MG63 (cell line): ENCODE results near the gene ASB13. TPM values are rescaled to one million over a fixed set of nuclear protein-coding genes. Genes with fewer than 3 reads are reported as not detected.

Experiments
- DNase-seq: peaks from one replicate; pipeline ENCODE4 v3.0.0-alpha.2; 2020
- H3K27me3 ChIP-seq: fragments of 250-450 bp; sonication (Bioruptor Pico); 2 replicates; pipeline ENCODE4 v1.5.1; 2020; ENCODE audit warnings: mild to moderate bottlenecking, moderate library complexity
- H3K36me3 ChIP-seq: fragments of 250-450 bp; sonication (Bioruptor Pico); 2 replicates; pipeline ENCODE4 v1.5.1; 2020; ENCODE audit warnings: mild to moderate bottlenecking, moderate library complexity
- H3K4me3 ChIP-seq: fragments of 250-450 bp; sonication (Bioruptor Pico); 2 replicates; pipeline ENCODE4 v1.5.1; 2020; ENCODE audit warnings: mild to moderate bottlenecking, moderate library complexity
- H3K9me3 ChIP-seq: fragments of 250-450 bp; sonication (Bioruptor Pico); 2 replicates; pipeline ENCODE4 v1.5.1; 2020; ENCODE audit warnings: mild to moderate bottlenecking, moderate library complexity
- total RNA-seq: library from RNA; depleted of rRNA; stranded (reverse); fragments of >200 nt; shearing (Covaris generic); gene quantifications from 2 replicates; pipeline ENCODE4 v1.2.3, GENCODE V29; 2014; ENCODE audit warnings: low replicate concordance

Gene ASB13
- total RNA-seq, 1 experiment from 2014 or later, result 0.92 TPM

DNA sequence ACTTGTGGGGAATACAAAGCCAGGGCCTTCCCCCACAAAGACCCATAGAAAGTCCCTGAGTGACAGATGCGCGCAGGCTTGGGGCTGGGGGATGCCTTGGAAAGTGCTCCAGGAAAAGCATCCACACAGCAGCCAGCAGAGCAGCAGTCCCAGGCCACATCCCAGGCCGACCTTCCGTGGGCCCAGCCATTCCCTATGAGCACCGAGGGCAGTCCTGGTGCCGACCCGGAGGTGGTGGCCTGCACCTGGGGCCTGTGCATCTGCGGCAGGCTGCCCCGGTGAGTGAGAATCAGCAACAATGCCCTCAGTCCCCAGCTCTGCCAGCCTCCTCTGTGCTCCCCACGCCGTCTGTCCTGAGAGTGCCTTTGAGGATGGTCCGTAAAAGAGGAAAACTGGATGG is 26.4 kb downstream of the ASB13 start:
- Histone ChIP-seq H3K36me3 (no peaks in the 10 kb centered on the region), H3K27me3 (no peaks in the 10 kb centered on the region)
- DNase-seq, result no peak

DNA sequence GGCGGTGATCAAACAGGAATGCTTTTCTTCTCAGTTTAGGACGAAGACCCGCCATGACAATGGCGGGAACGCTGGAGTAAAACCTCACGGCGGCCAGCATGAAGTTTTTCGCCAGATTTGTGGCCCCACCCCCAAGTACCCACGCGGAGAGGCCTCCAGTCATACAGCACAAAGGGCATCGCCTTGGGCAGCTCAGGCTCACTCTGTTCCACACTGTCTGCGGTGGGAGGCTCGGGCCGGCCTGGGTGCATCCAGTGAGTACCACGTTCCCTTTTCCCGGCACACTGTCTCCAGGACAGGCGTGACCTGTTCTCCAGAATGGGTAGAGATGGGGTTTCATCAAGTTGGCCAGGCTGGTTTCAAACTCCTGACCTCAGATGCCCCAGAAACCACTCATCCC is 27.3 kb downstream of the ASB13 start:
- Histone ChIP-seq H3K27me3 (no peaks in the 10 kb centered on the region), H3K9me3 (no peaks in the 10 kb centered on the region), H3K4me3 (no peak overlapping the region), H3K36me3 (no peaks in the 10 kb centered on the region)
- DNase-seq, result no peak

More for the DNA sequence above, 26.4 kb downstream of the ASB13 start:
- Histone ChIP-seq H3K4me3 (no peak overlapping the region), H3K9me3 (no peaks in the 10 kb centered on the region)

DNA sequence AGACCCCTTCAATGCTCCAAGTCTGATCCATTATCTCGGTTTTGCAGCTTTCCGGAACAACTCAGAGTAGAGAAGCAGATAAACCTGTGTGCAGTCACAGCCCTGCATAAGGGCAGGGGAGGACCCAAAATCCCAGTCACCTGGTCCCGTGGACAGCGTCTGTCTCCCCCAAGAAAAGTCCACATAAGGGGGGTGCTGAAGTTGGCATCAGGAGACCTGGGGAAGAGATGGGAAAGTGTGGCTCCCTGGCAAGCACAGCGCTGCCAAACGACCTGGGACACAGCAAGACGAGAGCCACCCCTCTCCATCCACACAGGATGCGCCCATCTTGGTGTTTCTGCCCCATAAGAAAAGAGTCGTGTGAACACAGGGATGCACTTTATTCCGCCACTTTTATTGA is 27.9 kb downstream of the ASB13 start:
- Histone ChIP-seq H3K4me3 (no peak overlapping the region), H3K9me3 (no peaks in the 10 kb centered on the region), H3K36me3 (no peaks in the 10 kb centered on the region), H3K27me3 (no peaks in the 10 kb centered on the region)
- DNase-seq, result no peak

DNA sequence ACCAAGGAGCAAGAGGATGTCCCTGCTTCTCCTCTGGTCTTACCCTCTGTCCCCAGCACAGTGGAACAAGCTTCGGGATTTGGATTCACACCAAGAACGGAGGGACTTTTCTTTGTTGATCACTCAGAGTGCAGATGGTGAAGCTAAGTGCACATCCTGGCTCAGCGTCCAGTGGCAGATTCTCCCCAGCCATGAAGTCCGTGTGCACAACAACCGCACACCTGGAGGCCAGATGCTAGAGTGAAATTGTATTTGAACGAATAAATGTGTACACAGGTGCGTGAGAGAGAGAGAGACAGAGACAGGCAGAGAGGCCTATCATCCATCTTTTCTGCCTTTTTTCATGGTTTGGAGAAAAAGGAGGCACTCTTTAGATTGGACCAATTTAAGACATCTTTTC is 31.5 kb downstream of the ASB13 start:
- no peaks in the 10 kb centered on the region for H3K27me3 ChIP-seq
- no peaks in the 10 kb centered on the region for H3K9me3 ChIP-seq
- no peak overlapping the region for H3K4me3 ChIP-seq
- no peak for DNase-seq
- H3K36me3 ChIP-seq, result no peaks in the 10 kb centered on the region

DNA sequence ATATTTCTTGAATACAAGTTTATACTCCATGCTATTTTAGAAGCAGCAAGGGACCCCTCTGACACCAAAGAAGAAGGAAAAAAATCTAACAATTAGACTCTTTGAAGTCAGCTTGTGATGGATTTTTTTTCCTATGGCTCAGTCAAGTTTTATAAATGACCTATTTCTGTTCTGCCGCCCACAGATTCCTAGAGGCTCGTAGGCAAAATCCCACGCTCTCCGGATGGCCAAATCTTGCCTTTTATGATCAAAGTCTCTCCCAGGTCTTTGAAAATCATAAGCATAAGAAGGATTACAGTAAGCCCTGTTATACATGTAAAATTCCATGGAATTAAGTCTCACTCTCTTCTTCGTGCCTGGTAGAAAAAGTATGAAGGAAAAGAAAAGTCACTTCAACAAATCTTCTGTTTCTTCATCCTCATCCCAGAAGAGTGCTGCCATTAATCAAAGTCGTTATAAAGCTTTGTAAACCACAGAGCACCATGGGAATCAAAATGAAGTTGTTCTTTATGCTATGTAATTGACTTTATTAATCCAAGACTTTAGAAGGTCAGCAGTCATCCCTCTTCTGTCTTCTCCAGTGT is 33.1 kb downstream of the ASB13 start:
- DNase-seq, result no peak
- Histone ChIP-seq H3K9me3 (no peaks in the 10 kb centered on the region; the same call in 1 of the 2 replicates), H3K4me3 (no peak overlapping the region), H3K27me3 (no peaks in the 10 kb centered on the region), H3K36me3 (no peaks in the 10 kb centered on the region)

DNA sequence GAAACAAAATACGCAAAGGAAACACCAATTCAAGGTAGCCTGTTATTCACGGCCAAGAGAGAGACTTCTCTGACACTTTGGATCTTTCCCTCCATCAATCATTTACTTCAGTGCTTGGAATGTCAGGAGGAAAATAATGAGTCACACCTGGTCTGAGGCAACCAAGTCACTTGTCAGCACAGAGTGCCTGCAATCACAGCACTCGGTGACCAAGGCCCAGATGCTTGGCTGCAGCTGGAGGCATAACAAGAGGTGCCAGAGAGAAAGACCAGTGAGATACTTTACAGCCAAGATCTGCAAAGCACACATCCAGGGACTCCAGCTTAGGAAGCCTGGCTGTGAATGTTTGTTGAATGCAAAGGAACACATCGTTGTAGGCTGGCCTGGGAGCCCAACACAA is 33.9 kb downstream of the ASB13 start:
- H3K4me3 ChIP-seq, result no peak overlapping the region
- no peaks in the 10 kb centered on the region for H3K27me3 ChIP-seq
- no peaks in the 10 kb centered on the region; the same call in 1 of the 2 replicates for H3K9me3 ChIP-seq
- no peak for DNase-seq
- no peaks in the 10 kb centered on the region for H3K36me3 ChIP-seq

DNA sequence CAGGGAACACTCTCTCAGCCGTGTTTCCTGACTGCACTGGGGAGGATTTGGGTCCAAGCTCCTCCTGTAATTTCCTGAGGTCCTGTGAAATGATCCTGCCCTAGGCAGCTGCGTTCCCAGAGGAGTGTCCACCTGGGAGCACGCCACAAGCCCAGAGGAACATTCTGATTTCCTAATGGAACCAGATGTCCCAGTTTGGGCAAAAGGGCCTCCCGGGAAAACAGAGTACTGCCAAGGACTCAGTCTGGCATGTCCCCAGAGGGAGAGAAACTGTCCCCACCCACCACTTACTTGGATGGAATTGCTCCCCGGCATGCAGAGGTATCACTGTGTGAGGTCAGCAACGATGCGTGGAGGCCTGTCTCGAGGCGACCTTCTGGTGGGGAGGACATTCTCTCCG is 34.5 kb downstream of the ASB13 start:
- Histone ChIP-seq H3K27me3 (no peaks in the 10 kb centered on the region), H3K4me3 (no peak overlapping the region), H3K36me3 (no peaks in the 10 kb centered on the region), H3K9me3 (no peaks in the 10 kb centered on the region; the same call in 1 of the 2 replicates)
- DNase-seq, result no peak

DNA sequence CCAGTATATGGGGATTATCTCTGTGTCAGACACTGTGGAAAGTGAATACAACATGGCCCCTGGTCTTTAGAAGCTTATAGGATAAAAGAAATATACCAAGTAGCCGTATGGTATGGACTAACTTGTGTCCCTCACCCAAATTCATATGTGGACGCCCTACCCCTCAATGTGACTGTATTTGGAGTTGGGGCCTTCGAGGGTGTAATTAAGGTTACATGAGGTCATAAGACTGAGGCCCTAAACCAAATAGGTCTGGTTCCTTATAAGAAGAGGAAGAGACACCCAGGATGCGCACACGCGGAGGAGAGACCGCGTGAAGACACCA is 36.3 kb downstream of the ASB13 start:
- Histone ChIP-seq H3K9me3 (no peaks in the 10 kb centered on the region; the same call in 1 of the 2 replicates), H3K36me3 (no peaks in the 10 kb centered on the region), H3K27me3 (no peaks in the 10 kb centered on the region), H3K4me3 (no peak overlapping the region)
- DNase-seq, result no peak

DNA sequence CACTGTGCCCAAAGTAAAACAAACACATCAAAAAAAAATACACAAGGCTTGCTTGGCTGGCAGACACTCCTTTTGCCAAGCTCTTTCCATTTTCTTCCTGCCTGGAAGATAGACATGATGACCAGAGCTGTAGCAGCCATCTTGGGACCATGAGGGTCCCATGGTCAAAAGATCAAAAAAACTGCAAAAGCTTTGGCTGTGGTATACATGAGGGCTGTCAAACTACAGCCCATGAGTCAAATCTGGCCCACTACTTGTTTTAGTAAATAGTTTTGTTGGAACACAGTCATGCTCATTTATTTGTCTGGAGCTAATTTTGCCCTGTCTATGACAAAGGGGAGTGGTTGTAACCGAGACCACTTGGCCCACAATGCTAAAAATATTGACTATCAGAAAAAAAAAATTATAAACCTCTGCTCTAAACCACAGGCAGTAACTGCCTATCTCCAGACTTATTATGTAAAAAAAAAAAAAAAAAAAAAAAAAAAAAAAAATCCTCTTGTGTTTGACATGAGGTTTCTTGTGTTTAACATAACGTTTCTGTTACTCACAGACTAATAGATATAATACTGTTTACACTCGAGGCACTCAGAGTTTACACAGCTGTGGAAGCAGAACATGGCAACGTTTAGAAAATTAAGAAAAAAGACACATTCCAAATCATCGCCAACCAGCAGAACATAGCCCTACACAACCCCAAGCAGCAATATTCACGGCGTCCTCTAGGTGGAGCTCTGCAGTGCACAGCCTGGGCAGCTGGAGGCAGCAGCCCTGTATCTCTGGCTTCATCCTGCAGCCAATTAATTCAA is 36.9 kb downstream of the ASB13 start:
- DNase-seq, result peak; percentile 41
- H3K36me3 ChIP-seq, result no peaks in the 10 kb centered on the region
- no peaks in the 10 kb centered on the region; the same call in 1 of the 2 replicates for H3K9me3 ChIP-seq
- H3K27me3 ChIP-seq, result no peaks in the 10 kb centered on the region
- H3K4me3 ChIP-seq, result no peak overlapping the region

DNA sequence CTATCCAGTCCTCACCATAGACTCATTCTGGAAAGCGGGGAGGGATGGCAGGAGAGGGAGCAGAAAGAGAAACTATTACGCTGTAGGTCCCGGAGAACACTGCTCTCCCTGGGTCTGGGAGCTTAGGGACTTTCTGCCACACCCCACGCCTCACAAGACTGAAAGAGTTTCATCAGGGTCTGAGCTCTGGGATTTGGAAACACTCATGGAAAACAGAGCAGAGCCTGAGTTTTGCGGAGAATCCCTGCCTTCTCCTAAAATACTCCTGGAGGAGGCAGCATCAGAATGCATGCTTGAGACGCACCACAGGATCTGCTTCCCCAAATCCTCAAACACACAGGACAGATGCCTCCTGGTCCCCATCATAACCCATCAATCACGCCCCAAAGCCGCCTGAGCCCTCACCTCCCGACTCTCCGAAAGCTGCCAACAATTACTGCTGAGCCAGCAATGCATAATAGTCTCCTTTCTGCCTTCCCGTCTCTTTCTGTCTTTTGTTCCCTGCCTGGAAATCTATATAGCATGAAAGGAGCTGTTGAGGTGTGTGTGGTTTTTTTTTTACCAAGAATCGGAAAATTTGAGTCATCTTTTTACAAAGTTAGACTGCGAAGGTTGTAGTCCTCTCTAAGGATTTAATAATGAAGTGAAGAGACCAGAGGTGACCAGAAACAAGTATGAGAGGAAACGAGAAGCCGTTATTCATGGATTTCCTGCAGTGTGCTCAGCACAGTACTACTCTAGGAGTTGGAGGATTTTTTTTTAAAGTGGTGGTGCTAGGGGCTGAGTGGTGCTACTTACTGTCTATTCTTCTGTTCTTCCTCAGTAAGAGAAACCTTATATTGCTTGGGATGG is 37.7 kb downstream of the ASB13 start:
- no peak for DNase-seq
- H3K4me3 ChIP-seq, result peak overlapping the region; percentile 17
- no peaks in the 10 kb centered on the region for H3K36me3 ChIP-seq

DNA sequence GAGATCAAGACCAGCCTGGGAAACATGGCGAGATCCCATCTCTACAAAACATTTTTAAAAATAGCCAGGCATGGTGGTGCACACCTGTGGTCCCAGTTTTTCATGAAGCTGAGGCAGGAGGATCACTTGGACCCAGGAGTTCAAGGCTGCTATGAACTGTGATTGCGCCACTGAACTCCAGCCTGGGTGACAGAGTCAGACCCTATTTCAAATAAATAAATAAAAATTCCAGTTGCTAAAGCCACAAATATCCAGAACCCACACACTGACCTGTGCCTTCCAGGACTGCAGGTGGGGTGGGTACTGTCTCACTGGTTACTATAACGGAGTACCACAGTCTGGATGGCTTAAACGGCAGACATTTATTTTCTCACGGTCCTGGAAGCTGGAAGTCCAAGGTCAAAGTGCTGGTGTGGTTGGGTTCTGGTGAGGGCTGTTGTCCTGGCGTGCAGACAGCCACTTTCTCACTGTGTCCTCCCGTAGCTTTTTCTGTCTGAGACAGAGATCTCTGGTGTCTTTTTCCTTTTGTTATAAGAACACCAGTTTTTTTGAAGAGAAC is 38.8 kb downstream of the ASB13 start:
- Histone ChIP-seq H3K36me3 (no peaks in the 10 kb centered on the region), H3K9me3 (no peaks in the 10 kb centered on the region; the same call in 1 of the 2 replicates), H3K27me3 (no peaks in the 10 kb centered on the region), H3K4me3 (no peak overlapping the region)
- DNase-seq, result no peak

More for the DNA sequence above, 37.7 kb downstream of the ASB13 start:
- H3K27me3 ChIP-seq, result no peaks in the 10 kb centered on the region
- H3K9me3 ChIP-seq, result no peaks in the 10 kb centered on the region; the same call in 1 of the 2 replicates

DNA sequence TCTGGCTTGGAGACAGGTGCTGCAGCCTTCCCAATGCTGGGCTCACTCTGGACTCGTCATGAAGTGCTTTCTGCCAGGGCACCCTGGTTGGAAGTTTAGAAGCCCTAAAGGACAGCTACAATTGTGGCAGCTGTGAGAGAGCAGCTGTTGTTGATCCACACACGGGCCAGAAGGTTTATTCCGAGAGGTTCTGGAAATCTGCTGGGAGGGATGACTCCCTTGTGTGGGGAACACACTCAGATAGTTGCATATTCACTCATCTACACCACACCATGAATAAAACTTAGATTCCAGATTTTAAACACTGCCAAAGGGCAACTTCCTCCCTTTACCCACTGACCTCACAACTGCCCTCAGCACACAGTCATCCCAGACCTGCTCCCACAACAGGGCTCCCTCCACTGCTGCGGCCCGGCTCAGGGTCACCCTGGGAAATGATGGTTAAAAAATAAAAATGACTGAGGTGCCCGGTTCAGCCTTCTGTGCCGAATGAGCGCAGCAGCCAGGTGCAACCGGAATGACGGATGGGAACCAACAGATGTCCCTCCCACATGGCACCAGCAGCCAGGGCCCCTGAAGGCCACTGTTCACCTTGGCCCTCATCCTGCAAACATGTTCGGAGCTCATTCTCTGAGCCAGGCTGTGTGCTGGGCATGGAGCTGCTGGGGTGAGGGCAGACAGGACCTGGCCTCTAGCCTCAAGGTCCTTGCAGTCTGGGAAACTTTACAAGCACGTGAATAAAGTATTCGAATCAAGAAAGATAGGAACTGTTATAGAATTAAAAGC is 40.2 kb downstream of the ASB13 start:
- H3K9me3 ChIP-seq, result no peaks in the 10 kb centered on the region; the same call in 1 of the 2 replicates
- DNase-seq, result no peak
- H3K36me3 ChIP-seq, result no peaks in the 10 kb centered on the region
- no peak overlapping the region for H3K4me3 ChIP-seq
- H3K27me3 ChIP-seq, result no peaks in the 10 kb centered on the region

DNA sequence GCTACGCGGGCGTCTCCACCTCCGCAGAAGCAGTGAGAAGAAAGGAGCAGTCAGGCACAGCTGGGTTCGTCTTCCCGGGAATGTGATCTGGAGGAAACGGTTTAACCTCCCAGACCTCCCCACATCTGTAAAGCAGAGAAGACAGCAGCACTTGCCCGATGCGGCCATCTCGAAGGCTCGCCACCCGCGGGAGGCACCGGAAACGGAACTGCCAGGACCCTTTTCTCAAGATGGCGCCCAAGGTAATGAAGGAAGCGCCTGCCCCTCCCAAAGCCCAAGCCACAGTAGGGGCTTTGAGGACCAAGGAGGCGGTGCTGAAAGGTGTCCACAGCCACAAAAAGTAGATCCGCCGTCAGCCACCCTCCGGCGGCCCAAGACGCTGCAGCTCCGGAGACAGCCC is 41.7 kb downstream of the ASB13 start:
- Histone ChIP-seq H3K4me3 (no peak overlapping the region), H3K9me3 (no peaks in the 10 kb centered on the region; the same call in 1 of the 2 replicates), H3K36me3 (no peaks in the 10 kb centered on the region), H3K27me3 (no peaks in the 10 kb centered on the region)
- no peak for DNase-seq

DNA sequence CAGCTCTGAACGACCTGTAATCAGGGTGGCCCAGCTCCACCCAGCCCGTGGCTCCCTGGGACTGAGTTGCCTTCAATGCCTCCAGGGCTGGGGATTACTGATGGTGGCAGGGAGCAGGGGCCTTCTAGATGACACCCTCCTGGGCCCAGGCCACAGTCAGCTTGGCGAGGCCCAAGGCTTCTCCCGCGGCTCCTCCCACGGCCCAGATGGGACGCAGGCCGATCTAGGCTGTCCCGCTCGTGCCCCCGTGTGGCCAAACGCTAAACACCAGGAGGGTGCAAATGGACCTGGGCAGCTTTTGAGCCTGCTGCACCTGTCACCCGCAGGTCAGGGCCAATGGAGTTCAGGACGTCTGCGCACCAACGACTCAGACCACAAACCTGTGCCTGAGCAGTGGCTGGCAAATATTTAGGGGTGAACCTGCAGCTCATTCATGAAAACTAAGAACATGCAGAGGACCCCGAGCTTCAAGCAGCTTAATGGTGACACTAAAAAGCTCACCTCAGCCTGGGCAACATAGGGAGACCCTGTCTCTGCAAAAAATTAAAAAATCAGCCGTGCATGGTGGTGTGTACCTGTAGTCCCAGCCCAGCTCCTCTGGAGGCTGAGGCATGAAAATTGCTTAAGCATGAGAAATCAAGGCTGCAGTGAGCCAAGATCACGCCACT is 43.2 kb downstream of the ASB13 start:
- Histone ChIP-seq H3K27me3 (no peaks in the 10 kb centered on the region), H3K36me3 (no peaks in the 10 kb centered on the region), H3K9me3 (no peaks in the 10 kb centered on the region), H3K4me3 (no peak overlapping the region)
- DNase-seq, result peak; percentile 82

DNA sequence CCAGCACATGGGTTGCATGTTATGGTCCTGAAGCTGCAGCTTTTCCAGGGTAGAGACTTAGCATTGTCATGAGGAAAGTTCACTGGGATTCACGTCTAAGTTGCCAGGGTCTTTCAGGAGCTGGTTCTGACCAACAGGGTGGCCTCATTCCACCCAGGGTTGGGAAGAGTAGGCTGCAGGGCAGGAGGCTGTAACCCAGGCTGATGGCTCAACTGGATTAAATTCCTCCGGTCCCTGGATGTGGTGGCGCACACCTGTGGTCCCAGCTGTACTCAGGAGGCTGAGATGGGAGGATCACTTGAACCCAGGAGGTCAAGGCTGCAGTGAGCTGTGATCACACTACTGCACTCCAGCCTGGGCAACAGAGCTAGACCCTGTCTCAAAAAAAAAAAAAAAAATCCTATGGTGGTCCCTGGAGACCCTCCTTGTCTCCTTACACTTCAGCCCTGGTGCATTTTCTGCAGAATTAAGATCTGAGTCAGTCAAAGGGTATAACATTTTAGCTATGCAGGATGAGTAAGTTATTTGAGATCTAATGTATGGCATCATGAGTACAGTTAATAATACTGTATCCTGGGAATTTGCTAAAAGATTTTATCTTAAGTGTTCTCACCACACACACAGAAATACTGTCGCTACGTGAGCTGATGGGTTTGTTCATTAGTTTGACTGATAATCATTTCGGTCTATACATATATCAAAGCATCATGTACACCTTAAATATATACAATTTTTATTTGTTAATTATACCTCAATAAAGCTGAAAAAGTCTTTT is 44.0 kb downstream of the ASB13 start:
- H3K4me3 ChIP-seq, result no peak overlapping the region
- H3K9me3 ChIP-seq, result no peaks in the 10 kb centered on the region
- no peak for DNase-seq
- no peaks in the 10 kb centered on the region for H3K36me3 ChIP-seq
- H3K27me3 ChIP-seq, result no peaks in the 10 kb centered on the region
